T-helper 2 cell (primary cell): ENCODE measurements around the gene C3AR1.
"Not testable (repeated sequence)": the region's sequence is repeated elsewhere in the genome, so short reads cannot be mapped to it uniquely, and the experiment has no call there.

Experiments used
- DNase-seq, 5 experiments: peaks; one replicate each; pipeline versions ENCODE4 v3.0.0 to v3.0.0-alpha.2; 2012 to 2022
- total RNA-seq, 2 donors: gene quantifications; one replicate each; lab custom pipeline; 2026; lab: John Stamatoyannopoulos, UW

The C3AR1 gene
- 0.94 to 3.2 reads per million in 2 donors for total RNA-seq

GRCh38 chr12:8065991-8066594 lies at the start of gene C3AR1:
Gene C3AR1, minus strand, starts transcription at chr12:8066359. Its CDS starts 6,174 bp downstream, at chr12:8060185.
- DNase-seq = peak in 3 of 5 experiments; percentile 26 to 83 (median 77)

DNA sequence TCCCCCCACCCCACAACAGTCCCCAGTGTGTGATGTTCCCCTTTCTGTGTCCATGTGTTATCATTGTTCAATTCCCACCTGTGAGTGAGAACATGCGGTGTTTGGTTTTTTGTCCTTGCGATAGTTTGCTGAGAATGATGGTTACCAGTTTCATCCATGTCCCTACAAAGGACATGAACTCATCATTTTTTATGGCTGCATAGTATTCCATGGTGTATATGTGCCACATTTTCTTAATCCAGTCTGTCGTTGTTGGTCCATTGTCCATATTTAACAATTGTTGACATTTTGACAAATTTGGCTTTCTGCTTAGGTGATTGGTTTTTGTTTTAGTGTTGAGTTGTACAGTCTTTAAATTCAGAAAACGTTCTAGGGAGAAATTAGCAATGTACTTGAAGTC lies 47.0 kb upstream of the C3AR1 start:
- DNase-seq = not testable (repeated sequence)

- peak; percentile 38 to 77 (median 67) for DNase-seq
Measured at GRCh38 chr12:8108808-8109398, 42.7 kb upstream of the C3AR1 start.

DNA sequence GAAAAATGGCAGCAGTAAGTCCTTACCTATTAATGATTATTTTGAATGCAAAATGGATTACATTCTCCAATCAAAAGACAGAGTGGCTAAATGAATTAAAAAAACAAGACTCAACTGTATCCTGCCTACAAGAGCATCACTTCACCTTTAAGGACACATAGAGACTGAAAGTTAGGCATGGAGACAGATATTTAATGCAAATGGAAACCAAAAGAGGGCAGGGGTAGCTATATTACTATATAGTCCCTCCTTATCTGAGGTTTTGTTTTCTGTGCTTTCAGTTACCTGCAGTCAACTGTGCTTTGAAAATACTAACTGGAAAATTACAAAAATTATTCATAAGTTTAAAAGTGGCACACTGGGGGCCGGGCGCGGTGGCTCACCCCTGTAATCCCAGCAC lies 33.1 kb upstream of the C3AR1 start:
- DNase-seq = peak in 1 of 5 experiments; percentile 15

- DNase-seq = no peak
Measured at GRCh38 chr12:8096281-8096915, 30.2 kb upstream of the C3AR1 start.

DNA sequence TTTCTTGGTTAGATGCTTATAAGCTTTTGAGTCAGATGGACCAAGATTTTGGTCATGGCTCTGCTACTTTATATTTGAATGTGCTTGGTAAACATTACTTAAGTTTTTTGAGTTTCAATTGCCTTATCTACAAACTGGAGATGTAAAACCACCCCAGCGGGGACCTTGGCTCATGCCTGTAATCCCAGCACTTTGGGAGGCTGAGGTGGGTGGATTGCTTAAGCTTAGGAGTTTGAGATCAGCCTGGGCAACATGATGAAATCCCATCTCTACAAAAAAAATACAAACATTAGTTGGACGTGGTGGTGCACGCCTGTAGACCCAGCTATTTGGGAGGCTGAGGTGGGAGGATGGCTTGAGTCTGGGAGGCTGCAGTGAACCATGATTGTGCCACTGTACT lies 27.1 kb upstream of the C3AR1 start:
- no peak for DNase-seq

- DNase-seq = no peak
Measured at GRCh38 chr12:8089716-8090115, 23.6 kb upstream of the C3AR1 start.

- not testable (repeated sequence) for DNase-seq
Measured at GRCh38 chr12:8089277-8089676, 23.1 kb upstream of the C3AR1 start.

GRCh38 chr12:8088574-8088973 lies 22.4 kb upstream of the C3AR1 start:
- DNase-seq = peak in 3 of 5 experiments; percentile 17 to 81 (median 76)

DNA sequence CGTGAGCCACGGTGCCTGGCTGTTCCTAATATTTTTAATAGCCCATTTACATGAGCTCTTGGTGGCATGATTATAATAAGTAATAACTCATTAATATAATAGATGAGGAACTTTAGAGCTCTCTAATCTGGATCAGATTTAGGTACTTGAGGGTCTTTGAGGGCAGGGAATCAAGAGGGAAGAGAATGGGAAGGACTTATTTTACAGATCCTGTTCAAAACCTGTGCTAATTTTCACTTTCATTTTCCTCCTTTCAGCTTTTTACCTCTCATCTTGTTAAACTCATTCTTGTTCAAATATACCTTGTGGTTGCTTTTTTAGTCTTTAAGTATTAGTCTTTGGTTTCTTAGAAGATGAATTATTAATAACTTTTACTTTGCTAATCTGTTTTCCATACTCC lies 21.5 kb upstream of the C3AR1 start:
- peak in 1 of 5 experiments; percentile 24 for DNase-seq

- DNase-seq = peak in 1 of 5 experiments; percentile 18
Measured at GRCh38 chr12:8084351-8084750, 18.2 kb upstream of the C3AR1 start.

DNA sequence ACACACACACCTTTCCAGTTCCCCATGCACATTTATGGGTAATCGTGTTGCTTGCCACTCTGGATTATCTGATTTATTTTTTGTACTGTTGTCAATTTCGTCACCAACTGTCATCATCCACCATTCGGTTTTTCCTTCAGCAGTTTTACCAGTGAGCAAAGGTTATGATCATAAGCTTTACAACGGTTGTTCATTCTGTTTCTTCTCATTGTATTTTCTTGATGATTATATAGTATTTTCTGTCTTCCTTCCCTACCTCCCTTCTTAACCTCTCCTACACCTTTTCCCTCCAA lies 16.6 kb upstream of the C3AR1 start:
- no peak for DNase-seq

- DNase-seq = peak in 2 of 5 experiments; percentile 11 to 73
Measured at GRCh38 chr12:8081251-8081920, 15.2 kb upstream of the C3AR1 start.

GRCh38 chr12:8080120-8080519 lies 14.0 kb upstream of the C3AR1 start:
- DNase-seq = no peak

- no peak for DNase-seq
Measured at GRCh38 chr12:8078916-8079315, 12.8 kb upstream of the C3AR1 start.

DNA sequence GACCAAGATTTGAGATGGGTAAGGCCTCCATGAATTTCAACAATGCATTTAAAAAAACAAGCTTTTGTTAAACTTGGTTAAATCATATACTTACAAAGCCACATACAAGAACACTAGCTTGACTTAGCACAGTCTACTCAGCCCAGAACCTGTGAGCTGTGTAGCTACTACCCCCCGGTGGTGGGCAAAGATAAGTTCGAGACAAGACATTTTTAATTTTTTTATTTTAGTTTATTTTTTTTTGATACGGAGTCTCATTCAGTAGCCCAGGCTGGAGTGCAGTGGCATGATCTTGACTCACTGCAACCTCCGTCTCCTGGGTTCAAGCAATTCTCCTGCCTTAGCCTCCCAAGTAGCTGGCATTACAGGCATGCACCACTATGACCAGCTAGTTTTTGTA lies 12.2 kb upstream of the C3AR1 start:
- peak in 4 of 5 experiments; percentile 38 to 81 (median 58) for DNase-seq

GRCh38 chr12:8077207-8077606 lies 11.0 kb upstream of the C3AR1 start:
- no peak for DNase-seq

DNA sequence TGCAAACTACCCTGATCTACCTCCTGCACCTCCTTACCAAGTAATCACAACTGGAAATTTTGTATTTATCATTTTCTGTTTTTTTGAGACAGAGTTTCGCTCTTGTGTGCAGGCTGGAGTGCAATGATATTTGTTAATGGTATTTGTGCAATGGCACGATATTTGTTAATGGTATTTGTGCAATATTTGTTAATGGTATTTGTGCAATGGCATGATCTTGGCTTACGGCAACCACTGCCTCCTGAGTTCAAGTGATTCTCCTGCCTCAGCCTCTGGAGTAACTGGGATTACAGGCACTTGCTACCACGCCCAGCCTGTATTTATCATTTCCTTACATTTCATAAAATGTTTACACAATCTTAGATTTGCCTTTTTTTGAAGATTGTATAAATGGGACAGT lies 10.2 kb upstream of the C3AR1 start:
- DNase-seq = no peak

- no peak for DNase-seq
Measured at GRCh38 chr12:8075935-8076334, 9.8 kb upstream of the C3AR1 start.

- DNase-seq = not testable (repeated sequence)
Measured at GRCh38 chr12:8071820-8072219, 5.7 kb upstream of the C3AR1 start.

GRCh38 chr12:8069582-8069981 lies 3.4 kb upstream of the C3AR1 start:
- DNase-seq = no peak

- DNase-seq = no peak
Measured at GRCh38 chr12:8064131-8064530, 2.0 kb downstream of the C3AR1 start.

DNA sequence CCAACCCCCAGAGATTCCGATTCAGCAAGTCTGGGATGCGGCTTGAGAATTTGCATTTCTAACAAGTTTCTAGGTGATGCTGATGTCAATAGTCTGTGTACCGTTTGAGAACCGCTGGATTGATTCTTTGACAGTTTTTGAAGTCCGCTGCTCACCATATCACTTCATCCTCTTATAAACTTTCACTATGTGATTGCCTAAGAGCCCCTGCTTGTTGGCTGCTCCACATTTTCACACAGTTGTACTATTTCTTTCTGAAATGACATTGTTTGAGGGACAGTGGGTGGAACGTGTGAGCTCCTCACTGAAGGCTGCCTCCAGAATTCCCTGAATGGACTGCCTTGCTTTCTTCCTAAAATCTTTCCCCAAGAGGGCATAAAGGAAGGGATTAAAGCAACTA lies 7.7 kb downstream of the C3AR1 start:
- DNase-seq = no peak

DNA sequence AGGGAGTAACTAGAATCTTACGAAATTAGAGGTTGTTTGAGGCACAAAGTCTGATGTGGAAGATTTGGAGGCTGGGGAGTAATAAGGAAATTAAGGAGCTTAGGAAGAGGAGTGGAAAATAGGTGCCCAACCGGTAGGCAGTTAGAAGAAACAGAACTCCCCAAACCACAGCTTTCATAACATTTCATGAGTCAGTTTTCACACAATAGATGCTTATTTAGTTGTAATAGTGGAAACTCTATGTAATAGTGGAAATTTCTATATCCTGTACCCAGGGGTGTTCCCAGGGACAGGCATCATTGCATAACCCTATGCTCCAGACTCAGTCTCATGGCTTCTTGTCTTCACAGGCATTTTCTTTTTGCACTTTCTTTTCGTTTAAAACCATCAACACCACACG lies 8.3 kb downstream of the C3AR1 start:
- no peak for DNase-seq
